H1 (cell line): Measurements from ENCODE around the gene SMYD3. TPM values are rescaled to one million over a fixed set of nuclear protein-coding genes. Genes with fewer than 3 reads are reported as not detected.

Experiments used
- CTCF ChIA-PET: fragments of 300-600 bp; sonication (Branson Sonifier 250); formaldehyde crosslinking; loops from one replicate; lab custom pipeline; 2021; ENCODE audit not compliant: partially characterized antibody; lab: Charles Lee
- POLR2A ChIA-PET: fragments of 300-600 bp; sonication (Branson Sonifier 250); formaldehyde crosslinking; loops from one replicate; lab custom pipeline; 2021; ENCODE audit warnings: inconsistent platforms; ENCODE audit not compliant: partially characterized antibody; lab: Charles Lee
- DNase-seq, 2 experiments: peaks; one replicate each; pipeline versions ENCODE4 v3.0.0 to v3.0.0-alpha.2; 2010 to 2022; ENCODE audit warnings: low spot score in 2 of 2, low read depth in 1 of 2, mixed read lengths in 1 of 2
- FAIRE-seq: peaks from 2 replicates; lab custom pipeline; 2011; peaks lifted over from hg19 to GRCh38; lab: Jason Lieb, UNC
- H2AFZ ChIP-seq: 2 replicates; pipeline ENCODE4 v1.8.1; 2012; ENCODE audit warnings: low read length, inconsistent platforms
- H2AK5ac ChIP-seq: 2 replicates; pipeline ENCODE4 v1.6.1; 2013; ENCODE audit warnings: low read depth, low read length
- H2BK120ac ChIP-seq: replicated peaks from 2 replicates; pipeline ENCODE3; 2013; ENCODE audit warnings: low read depth, low read length, inconsistent platforms
- H2BK12ac ChIP-seq: 2 replicates; pipeline ENCODE4 v1.6.1; 2013; ENCODE audit warnings: low read depth, low read length
- H2BK15ac ChIP-seq: 2 replicates; pipeline ENCODE4 v1.6.1; 2013; ENCODE audit warnings: low read length
- H2BK20ac ChIP-seq: 2 replicates; pipeline ENCODE4 v1.6.1; 2013; ENCODE audit warnings: low read length
- H2BK5ac ChIP-seq: 2 replicates; pipeline ENCODE4 v1.6.1; 2013; ENCODE audit warnings: low read depth, low read length
- H3K14ac ChIP-seq: 2 replicates; pipeline ENCODE4 v1.6.1; 2013; ENCODE audit warnings: inconsistent platforms; ENCODE audit not compliant: insufficient read length
- H3K18ac ChIP-seq: 2 replicates; pipeline ENCODE4 v1.6.1; 2013; ENCODE audit warnings: low read length; ENCODE audit errors: extremely low read depth
- H3K23ac ChIP-seq: 2 replicates; pipeline ENCODE4 v1.6.1; 2013; ENCODE audit warnings: inconsistent platforms; ENCODE audit not compliant: insufficient read length
- H3K23me2 ChIP-seq: 2 replicates; pipeline ENCODE4 v1.6.1; 2013; ENCODE audit warnings: low read depth, low read length
- H3K27ac ChIP-seq: 2 replicates; pipeline ENCODE4 v1.6.1; 2011; ENCODE audit warnings: low read depth, low read length, inconsistent platforms
- H3K27me3 ChIP-seq, 4 experiments: replicated peaks in 1 of 4; 1 replicate in 1 of 4; 2 replicates in 3 of 4; pipeline versions ENCODE4 v1.6.1 to v1.8.1; 2011 to 2013; ENCODE audit warnings: low read length in 3 of 4, mild to moderate bottlenecking in 3 of 4, inconsistent platforms in 2 of 4, mixed read lengths in 2 of 4, moderate library complexity in 1 of 4; ENCODE audit not compliant: control insufficient read depth in 3 of 4, insufficient read depth in 3 of 4; ENCODE audit errors: extremely low read depth in 1 of 4
- H3K36me3 ChIP-seq, 4 experiments: 2 replicates each; pipeline versions ENCODE4 v1.6.1 to v1.8.1; 2011 to 2013; ENCODE audit warnings: mild to moderate bottlenecking in 4 of 4, low read length in 3 of 4, moderate library complexity in 2 of 4, control low read depth in 1 of 4, inconsistent platforms in 1 of 4; ENCODE audit not compliant: insufficient read depth in 4 of 4, control insufficient read depth in 2 of 4
- H3K4ac ChIP-seq: replicated peaks from 2 replicates; pipeline ENCODE3; 2013; ENCODE audit warnings: low read length, low read depth, mixed read lengths, inconsistent platforms; ENCODE audit not compliant: insufficient read length
- H3K4me1 ChIP-seq, 4 experiments: replicated peaks in 1 of 4; 1 replicate in 1 of 4; 2 replicates in 3 of 4; pipeline versions ENCODE4 v1.6.1 to v1.8.1; 2011 to 2013; ENCODE audit warnings: low read length in 3 of 4, inconsistent platforms in 2 of 4, mixed read lengths in 1 of 4; ENCODE audit not compliant: insufficient read depth in 4 of 4, control insufficient read depth in 3 of 4
- H3K4me2 ChIP-seq, 2 experiments: 2 replicates each; pipeline versions ENCODE4 v1.6.1 to v1.8.1; 2011 to 2013; ENCODE audit warnings: low read depth in 2 of 2, low read length in 2 of 2, control low read depth in 1 of 2, inconsistent platforms in 1 of 2, mild to moderate bottlenecking in 1 of 2; ENCODE audit not compliant: insufficient read depth in 1 of 2
- H3K4me3 ChIP-seq, 4 experiments: fragments of 200-600, 300-600 bp in 1 of 4; sonication (generic), shearing (Covaris generic), sonication (Bioruptor Twin) in 1 of 4; 2 replicates each; pipeline versions ENCODE4 v1.5.1 to v1.8.1; 2011 to 2016; ENCODE audit warnings: low read length in 4 of 4, low read depth in 3 of 4, control low read depth in 2 of 4, inconsistent platforms in 2 of 4, mild to moderate bottlenecking in 2 of 4, mixed read lengths in 1 of 4, moderate library complexity in 1 of 4; ENCODE audit not compliant: insufficient read depth in 2 of 4; ENCODE audit errors: extremely low read depth in 1 of 4
- H3K56ac ChIP-seq: replicated peaks from 2 replicates; pipeline ENCODE3; 2013; ENCODE audit warnings: low read depth, mild to moderate bottlenecking, mixed read lengths, low read length, inconsistent platforms; ENCODE audit not compliant: insufficient read length
- H3K79me1 ChIP-seq: 2 replicates; pipeline ENCODE4 v1.6.1; 2013; ENCODE audit warnings: low read depth, low read length, control low read depth
- H3K79me2 ChIP-seq, 2 experiments: 2 replicates each; pipeline versions ENCODE4 v1.6.1 to v1.8.1; 2012 to 2013; ENCODE audit warnings: low read length in 2 of 2, mild to moderate bottlenecking in 2 of 2, inconsistent platforms in 1 of 2; ENCODE audit not compliant: insufficient read depth in 2 of 2, control insufficient read depth in 1 of 2
- H3K9ac ChIP-seq, 4 experiments: replicated peaks in 1 of 4; 1 replicate in 1 of 4; 2 replicates in 3 of 4; pipeline versions ENCODE4 v1.6.1 to v1.8.1; 2011 to 2013; ENCODE audit warnings: low read depth in 3 of 4, low read length in 3 of 4, control low read depth in 2 of 4, mild to moderate bottlenecking in 2 of 4, moderate library complexity in 2 of 4, inconsistent platforms in 1 of 4; ENCODE audit errors: extremely low read depth in 1 of 4
- H3K9me3 ChIP-seq, 2 experiments: 2 replicates each; pipeline versions ENCODE4 v1.6.1 to v1.8.1; 2012 to 2013; ENCODE audit warnings: mild to moderate bottlenecking in 2 of 2, moderate library complexity in 2 of 2, control low read depth in 1 of 2, inconsistent platforms in 1 of 2, low read depth in 1 of 2, low read length in 1 of 2, mixed read lengths in 1 of 2; ENCODE audit not compliant: insufficient read depth in 2 of 2
- H4K20me1 ChIP-seq, 2 experiments: replicated peaks in 1 of 2; 2 replicates each; pipeline versions ENCODE3 to v1.8.1; 2011 to 2013; ENCODE audit warnings: inconsistent platforms in 2 of 2, low read length in 2 of 2, mild to moderate bottlenecking in 1 of 2; ENCODE audit not compliant: insufficient read depth in 2 of 2, control insufficient read depth in 1 of 2
- H4K5ac ChIP-seq: 2 replicates; pipeline ENCODE4 v1.6.1; 2013; ENCODE audit warnings: low read length, low read depth, mixed read lengths, inconsistent platforms; ENCODE audit not compliant: insufficient read length
- H4K8ac ChIP-seq: 2 replicates; pipeline ENCODE4 v1.8.0; 2013; ENCODE audit warnings: mild to moderate bottlenecking, moderate library complexity, low read length, inconsistent platforms; ENCODE audit not compliant: insufficient read depth; ENCODE audit errors: extremely low read depth
- H4K91ac ChIP-seq: replicated peaks from 2 replicates; pipeline ENCODE3; 2013; ENCODE audit warnings: low read length, mixed read lengths, inconsistent platforms; ENCODE audit not compliant: insufficient read length
- BCL11A ChIP-seq, 2 experiments: IDR thresholded peaks; one replicate each; pipeline ENCODE4 v1.6.1; 2011; ENCODE audit warnings: low read depth in 2 of 2, low read length in 2 of 2, mild to moderate bottlenecking in 2 of 2
- GABPA ChIP-seq: IDR thresholded peaks from 2 replicates; pipeline ENCODE4 v1.6.1; 2011; ENCODE audit warnings: mild to moderate bottlenecking, low read length, moderate library complexity, borderline replicate concordance; ENCODE audit not compliant: insufficient read depth
- JUND ChIP-seq: IDR thresholded peaks from 2 replicates; pipeline ENCODE4 v1.6.1; 2011; ENCODE audit warnings: mild to moderate bottlenecking, improper control_type of control experiment, low read length
- NANOG ChIP-seq: IDR thresholded peaks from 2 replicates; pipeline ENCODE4 v1.6.1; 2011; ENCODE audit warnings: low read length, low read depth, mild to moderate bottlenecking, inconsistent platforms; ENCODE audit not compliant: insufficient read depth, poor library complexity, severe bottlenecking
- POLR2AphosphoS5 ChIP-seq: IDR thresholded peaks from 2 replicates; pipeline ENCODE4 v1.6.1; 2011; ENCODE audit warnings: low read depth, low read length
- POU5F1 ChIP-seq: IDR thresholded peaks from 2 replicates; pipeline ENCODE4 v1.6.1; 2011; ENCODE audit warnings: low read depth, mild to moderate bottlenecking, low read length, moderate library complexity
- RAD21 ChIP-seq, 2 experiments: IDR thresholded peaks in 1 of 2; conservative IDR thresholded peaks in 1 of 2; 2 replicates each; pipeline ENCODE4 v1.6.1; 2011; ENCODE audit warnings: low read depth in 2 of 2, low read length in 2 of 2, improper control_type of control experiment in 1 of 2, inconsistent platforms in 1 of 2, mild to moderate bottlenecking in 1 of 2, moderate library complexity in 1 of 2
- SIX5 ChIP-seq: IDR thresholded peaks from 2 replicates; pipeline ENCODE4 v1.6.1; 2011; ENCODE audit warnings: mild to moderate bottlenecking, low read depth, low read length
- SP2 ChIP-seq: IDR thresholded peaks from 2 replicates; pipeline ENCODE4 v1.6.1; 2012; ENCODE audit warnings: mild to moderate bottlenecking, low read length, inconsistent platforms
- SUZ12 ChIP-seq: fragments of 200-600 bp; sonication (generic); IDR thresholded peaks from 2 replicates; pipeline ENCODE4 v1.6.1; 2012; ENCODE audit warnings: mild to moderate bottlenecking, inconsistent platforms, low read length, moderate library complexity, mixed read lengths
- TAF7 ChIP-seq: optimal IDR thresholded peaks from 2 replicates; pipeline ENCODE3; 2011; ENCODE audit warnings: low read depth, mild to moderate bottlenecking, inconsistent platforms, low read length, moderate library complexity, borderline replicate concordance
- TEAD4 ChIP-seq: IDR thresholded peaks from 2 replicates; pipeline ENCODE4 v1.6.1; 2012; ENCODE audit warnings: low read depth, low read length, inconsistent platforms, mixed read lengths
- WGBS, 2 experiments: shearing (Covaris generic) in 1 of 2; methylation state at CpG; one replicate each; pipeline versions ENCODE4 v1.1.6 to v1.1.7; 2013 to 2015; ENCODE audit warnings: low lambda C conversion rate in 2 of 2, mixed read lengths in 2 of 2, inconsistent platforms in 1 of 2, low coverage in 1 of 2, missing lambda C conversion rate in 1 of 2; ENCODE audit not compliant: insufficient replicate concordance in 2 of 2, insufficient coverage in 1 of 2, insufficient read length in 1 of 2; ENCODE audit errors: extremely low coverage in 1 of 2, missing lambda C conversion rate in 1 of 2; 5-methylcytosine and 5-hydroxymethylcytosine counted together
- polyA plus RNA-seq, 7 experiments: library from polyadenylated mRNA; depleted of rRNA in 3 of 7; stranded (reverse) in 5 of 7; unstranded in 2 of 7; fragments of >200 nt in 5 of 7; fragments of 200-250 nt in 2 of 7; gene quantifications; 1 replicate in 5 of 7; 2 replicates in 1 of 7; 4 replicates in 1 of 7; pipeline versions ENCODE4 v1.2.1 to v1.2.3, GENCODE V29; 2011 to 2013; ENCODE audit warnings: missing spikeins in 2 of 7, mixed read lengths in 2 of 7
- total RNA-seq: library from RNA; stranded (reverse); fragmentation: NEBNext Ultra II Directional; extraction: Animal tissue kit (Norgen Biotek cat#: 25700); gene quantifications from 2 replicates; pipeline ENCODE4 v1.2.1, GENCODE V29; 2021

SMYD3 gene
- total and polyA plus RNA-seq, 2 of the 8 experiments (the other 6 are each of a cell fraction or from before 2014, with no cell fraction given), result 17.3 to 25.4 TPM

- Histone ChIP-seq H3K56ac (no peak overlapping the region), H2BK5ac (no peak overlapping the region), H3K9me3 (no peaks in the 10 kb centered on the region), H2AK5ac (no peak overlapping the region), H3K79me2 (no peaks in the 10 kb centered on the region), H3K4me2 (no peak overlapping the region), H3K23me2 (no peaks in the 10 kb centered on the region), H3K23ac (no peak overlapping the region), H3K36me3 (no peaks in the 10 kb centered on the region), H2BK12ac (no peak overlapping the region), H2BK20ac (no peak overlapping the region), H2AFZ (no peak overlapping the region), H3K4me3 (no peak overlapping the region), H3K79me1 (no peaks in the 10 kb centered on the region), H3K9ac (no peak overlapping the region), H3K14ac (no peak overlapping the region), H3K27me3 (no peaks in the 10 kb centered on the region), H3K4me1 (peaks cover 2 to 12% (median 6%) of the 10 kb centered on the region in 4 experiments; a peak in 5 of 7 replicates), H4K91ac (no peak overlapping the region), H4K20me1 (no peaks in the 10 kb centered on the region), H3K27ac (no peak overlapping the region), H4K8ac (no peak overlapping the region), H2BK120ac (no peak overlapping the region), H3K4ac (no peak overlapping the region), H4K5ac (no peak overlapping the region), H2BK15ac (no peak overlapping the region), H3K18ac (no peak overlapping the region; the same call in 1 of the 2 replicates)
- ChIA-PET CTCF (no interaction called here), POLR2A (no interaction called here)
- DNase-seq, result no peak
- TF ChIP-seq RAD21 (IDR thresholded peaks at IDR 0.05 in 1 of 2, conservative IDR thresholded peaks at IDR 0.05 in 1 of 2; ENCODE audit: low read depth in 2 of 2, low read length in 2 of 2) (no peak), SUZ12 (no peak), BCL11A (IDR thresholded peaks at IDR 0.05; ENCODE audit: low read depth in 2 of 2, low read length in 2 of 2) (no peak), JUND (no peak), POLR2AphosphoS5 (no peak), SP2 (no peak), POU5F1 (no peak), GABPA (no peak), SIX5 (no peak), TAF7 (no peak), TEAD4 (no peak), NANOG (no peak)
- WGBS, 2 experiments, result 79% methylated on average over 6 of the region's 6 CpGs; no CpG with 5 or more reads in 1 of the 2 experiments
- no peak for FAIRE-seq
These were observed 538.3 kb downstream of the SMYD3 start for GRCh38 chr1:245968775-245969174.
